GM19023 (cell line): Measurements from ENCODE around the gene SHOX.
"Not testable (repeated sequence)": the region's sequence is repeated elsewhere in the genome, so short reads cannot be mapped to it uniquely, and the experiment has no call there.

Experiments used
- ATAC-seq: cut with Tn5 transposase; IDR thresholded peaks from one replicate; pipeline ENCODE4 v1.9.1; 2021; ENCODE audit warnings: mild to moderate bottlenecking, moderate library complexity; ENCODE audit not compliant: unreplicated experiment

Gene SHOX

DNA sequence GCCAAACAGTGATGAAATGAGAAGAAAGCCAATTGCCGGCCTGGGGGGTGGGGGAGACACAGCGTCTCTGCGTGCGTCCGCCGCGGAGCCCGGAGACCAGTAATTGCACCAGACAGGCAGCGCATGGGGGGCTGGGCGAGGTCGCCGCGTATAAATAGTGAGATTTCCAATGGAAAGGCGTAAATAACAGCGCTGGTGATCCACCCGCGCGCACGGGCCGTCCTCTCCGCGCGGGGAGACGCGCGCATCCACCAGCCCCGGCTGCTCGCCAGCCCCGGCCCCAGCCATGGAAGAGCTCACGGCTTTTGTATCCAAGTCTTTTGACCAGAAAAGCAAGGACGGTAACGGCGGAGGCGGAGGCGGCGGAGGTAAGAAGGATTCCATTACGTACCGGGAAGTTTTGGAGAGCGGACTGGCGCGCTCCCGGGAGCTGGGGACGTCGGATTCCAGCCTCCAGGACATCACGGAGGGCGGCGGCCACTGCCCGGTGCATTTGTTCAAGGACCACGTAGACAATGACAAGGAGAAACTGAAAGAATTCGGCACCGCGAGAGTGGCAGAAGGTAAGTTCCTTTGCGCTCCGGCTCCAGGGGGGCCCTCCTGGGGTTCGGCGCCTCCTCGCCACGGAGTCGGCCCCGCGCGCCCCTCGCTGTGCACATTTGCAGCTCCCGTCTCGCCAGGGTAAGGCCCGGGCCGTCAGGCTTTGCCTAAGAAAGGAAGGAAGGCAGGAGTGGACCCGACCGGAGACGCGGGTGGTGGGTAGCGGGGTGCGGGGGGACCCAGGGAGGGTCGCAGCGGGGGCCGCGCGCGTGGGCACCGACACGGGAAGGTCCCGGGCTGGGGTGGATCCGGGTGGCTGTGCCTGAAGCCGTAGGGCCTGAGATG lies at the start of gene SHOX:
Gene SHOX, plus strand, starts transcription at position 180 of the 885 bp plus-strand sequence. Its CDS starts 107 bp downstream, at position 287.
- no peak for ATAC-seq

DNA sequence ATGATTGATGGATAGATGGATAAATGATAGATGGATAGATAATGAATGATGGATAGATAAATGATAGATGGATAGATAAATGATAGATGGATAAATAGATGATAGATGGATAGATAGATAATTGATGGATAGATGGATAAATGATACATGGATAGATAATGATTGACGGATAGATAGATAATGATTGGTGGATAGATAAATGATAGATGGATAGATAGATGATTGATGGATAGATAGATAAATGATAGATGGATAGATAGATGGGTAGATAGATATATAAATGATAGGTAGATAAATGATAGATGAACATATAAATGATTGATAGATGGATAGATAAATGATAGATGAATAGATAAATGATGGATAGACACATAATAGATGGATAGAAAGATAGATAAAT lies 49.5 kb upstream of the SHOX start:
- no peak for ATAC-seq

- ATAC-seq, result no peak
Measured at GRCh38 chrX:581720-582298, 48.8 kb upstream of the SHOX start.

DNA sequence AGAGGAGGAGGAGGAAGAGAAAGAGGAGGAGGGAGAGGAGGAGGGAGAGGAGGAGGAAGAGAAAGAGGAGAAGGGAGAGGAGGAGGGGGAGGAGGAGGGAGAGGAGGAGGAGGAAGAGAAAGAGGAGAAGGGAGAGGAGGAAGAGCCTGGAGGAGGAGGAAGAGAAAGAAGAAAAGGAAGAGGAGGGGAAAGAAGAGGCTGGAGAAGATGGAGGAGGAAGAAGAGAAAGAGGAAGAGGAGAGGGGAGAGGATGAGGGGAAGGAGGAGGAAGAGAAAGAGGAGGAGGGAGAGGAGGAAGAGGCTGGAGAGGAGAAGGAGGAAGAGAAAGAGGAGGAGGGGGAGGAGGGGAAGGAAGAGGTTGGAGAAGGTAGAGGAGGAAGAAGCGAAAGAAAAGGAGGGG lies 46.0 kb upstream of the SHOX start:
- no peak for ATAC-seq

- ATAC-seq, result no peak
Measured at GRCh38 chrX:585115-585808, 45.3 kb upstream of the SHOX start.

GRCh38 chrX:586351-586750 lies 44.2 kb upstream of the SHOX start:
- ATAC-seq, result no peak

DNA sequence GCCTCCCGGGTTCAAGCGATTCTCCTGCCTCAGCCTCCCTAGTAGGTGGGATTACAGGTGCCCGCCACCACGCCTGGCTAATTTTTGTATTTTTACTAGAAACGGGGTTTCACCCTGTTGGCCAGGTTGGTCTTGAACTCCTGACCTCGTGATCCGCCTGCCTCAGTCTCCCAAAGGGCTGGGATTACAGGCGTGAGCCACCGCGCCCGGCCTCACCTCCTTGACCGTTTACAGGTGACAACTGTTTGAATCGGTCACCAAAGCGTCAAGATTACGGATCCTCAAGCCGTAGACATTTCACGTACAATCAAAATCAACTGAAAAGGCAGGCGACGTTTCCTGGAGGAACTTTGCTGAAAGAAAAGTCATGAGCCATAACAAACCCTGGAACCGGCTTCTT lies 41.3 kb upstream of the SHOX start:
- ATAC-seq, result not testable (repeated sequence)

GRCh38 chrX:590693-591404 lies 39.7 kb upstream of the SHOX start:
- no peak for ATAC-seq

GRCh38 chrX:599837-600715 lies 30.5 kb upstream of the SHOX start:
- no peak for ATAC-seq

- not testable (repeated sequence) for ATAC-seq
Measured at GRCh38 chrX:603029-603428, 27.6 kb upstream of the SHOX start.

DNA sequence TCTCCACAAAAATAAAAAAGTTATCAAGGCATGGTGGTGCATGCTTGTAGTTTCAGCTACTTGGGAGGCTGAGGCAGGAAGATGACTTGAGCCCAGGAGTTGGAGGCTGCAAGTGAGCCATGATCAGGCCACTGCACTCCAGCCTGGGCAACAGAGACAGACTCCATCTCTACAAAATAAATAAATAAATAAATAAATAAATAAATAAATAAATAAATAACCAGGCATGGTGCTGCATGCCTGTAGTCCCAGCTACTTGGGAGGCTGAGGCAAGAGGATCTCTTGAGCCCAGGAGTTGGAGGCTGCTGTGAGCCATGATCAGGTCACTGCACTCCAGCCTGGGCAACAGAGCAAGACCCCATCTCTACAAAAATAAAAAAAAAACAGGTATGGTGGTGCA lies 26.0 kb upstream of the SHOX start:
- ATAC-seq, result not testable (repeated sequence)

GRCh38 chrX:608088-608487 lies 22.5 kb upstream of the SHOX start:
- ATAC-seq, result not testable (repeated sequence)

GRCh38 chrX:614136-614535 lies 16.5 kb upstream of the SHOX start:
- ATAC-seq, result no peak

DNA sequence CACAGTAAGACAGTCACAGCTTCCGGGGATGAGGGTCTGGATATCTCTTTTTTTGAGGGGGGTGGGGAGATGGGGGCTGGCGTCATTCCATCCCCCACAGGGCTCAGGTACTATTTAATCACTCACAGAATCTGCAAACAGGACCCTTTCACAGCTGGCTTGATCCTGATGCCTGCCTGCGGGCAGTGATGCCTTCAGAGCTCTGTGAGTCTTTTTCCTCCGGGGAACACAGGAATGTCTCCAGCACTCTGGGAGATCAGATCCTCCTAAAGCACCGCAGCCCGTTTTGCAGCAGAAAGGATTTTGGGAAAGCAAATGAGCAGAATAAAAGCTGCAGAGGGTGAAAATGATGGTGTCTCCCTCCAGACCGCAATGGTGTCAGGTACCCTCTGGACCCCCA lies 13.2 kb upstream of the SHOX start:
- no peak for ATAC-seq

- no peak for ATAC-seq
Measured at GRCh38 chrX:617891-618290, 12.7 kb upstream of the SHOX start.

DNA sequence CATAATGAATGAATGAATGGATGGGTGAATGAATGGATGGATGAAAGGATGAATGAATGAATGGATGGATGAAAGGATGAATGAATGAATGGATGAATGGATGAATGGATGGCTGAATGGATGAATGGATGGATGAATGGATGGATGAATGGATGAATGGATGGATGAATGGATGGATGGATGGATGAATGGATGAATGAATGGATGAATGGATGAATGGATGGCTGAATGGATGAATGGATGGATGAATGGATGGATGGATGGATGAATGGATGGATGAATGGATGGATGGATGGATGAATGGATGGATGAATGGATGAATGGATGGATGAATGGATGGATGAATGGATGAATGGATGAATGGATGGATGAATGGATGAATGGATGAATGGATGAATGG lies 12.3 kb upstream of the SHOX start:
- not testable (repeated sequence) for ATAC-seq

DNA sequence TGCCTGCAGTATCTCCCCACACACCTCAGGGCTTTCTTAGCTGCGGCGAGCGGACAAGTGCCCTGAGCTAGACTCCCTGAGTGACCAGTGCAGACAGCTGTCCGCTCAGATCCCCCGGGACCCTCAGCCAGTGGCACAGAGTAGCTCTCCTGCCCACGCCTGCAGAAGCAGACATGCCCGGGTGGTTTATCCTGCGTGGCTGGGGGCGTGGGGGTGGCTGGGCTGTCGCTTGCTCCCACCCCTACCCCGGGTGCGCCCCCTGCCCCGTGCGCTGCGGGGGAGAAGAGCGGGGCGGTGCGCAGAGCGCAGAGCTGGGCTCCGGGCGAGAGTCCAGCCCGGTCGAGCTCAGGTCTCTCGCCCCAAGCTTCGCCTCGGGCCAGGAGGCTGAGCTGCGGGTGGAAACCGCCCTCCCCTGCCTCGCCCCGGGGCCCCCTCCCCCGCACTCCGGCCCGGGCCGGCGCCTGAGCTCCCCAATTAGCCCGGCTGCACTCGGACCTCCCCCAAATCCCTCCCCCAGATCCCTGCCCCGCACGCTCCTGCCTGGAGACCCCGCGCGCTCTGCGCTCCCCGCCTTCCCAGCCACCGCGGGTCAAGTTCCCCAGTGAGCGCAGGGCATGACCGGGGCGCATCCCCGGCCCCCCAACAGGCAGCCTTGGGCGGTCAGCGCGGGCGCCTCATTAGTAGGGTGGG lies 11.7 kb upstream of the SHOX start:
- no peak for ATAC-seq

DNA sequence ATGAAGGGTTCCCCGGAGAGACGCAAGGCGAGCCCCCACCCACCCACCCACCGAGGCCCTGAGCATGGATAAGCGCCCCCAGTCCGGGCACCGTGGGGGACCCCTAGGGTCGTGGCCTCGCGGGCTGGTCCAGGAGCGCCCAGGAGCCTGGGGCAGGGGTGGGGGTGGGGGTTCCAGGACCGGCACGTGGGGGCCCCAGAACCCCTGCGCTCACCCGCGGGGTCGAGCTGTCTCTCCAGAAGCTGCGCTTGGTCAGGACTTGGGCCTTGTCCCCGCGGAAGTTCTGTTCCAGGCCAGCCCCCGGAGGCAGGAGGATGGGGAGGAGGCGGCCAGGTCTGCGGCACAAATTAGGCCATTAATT lies 11.2 kb upstream of the SHOX start:
- no peak for ATAC-seq

DNA sequence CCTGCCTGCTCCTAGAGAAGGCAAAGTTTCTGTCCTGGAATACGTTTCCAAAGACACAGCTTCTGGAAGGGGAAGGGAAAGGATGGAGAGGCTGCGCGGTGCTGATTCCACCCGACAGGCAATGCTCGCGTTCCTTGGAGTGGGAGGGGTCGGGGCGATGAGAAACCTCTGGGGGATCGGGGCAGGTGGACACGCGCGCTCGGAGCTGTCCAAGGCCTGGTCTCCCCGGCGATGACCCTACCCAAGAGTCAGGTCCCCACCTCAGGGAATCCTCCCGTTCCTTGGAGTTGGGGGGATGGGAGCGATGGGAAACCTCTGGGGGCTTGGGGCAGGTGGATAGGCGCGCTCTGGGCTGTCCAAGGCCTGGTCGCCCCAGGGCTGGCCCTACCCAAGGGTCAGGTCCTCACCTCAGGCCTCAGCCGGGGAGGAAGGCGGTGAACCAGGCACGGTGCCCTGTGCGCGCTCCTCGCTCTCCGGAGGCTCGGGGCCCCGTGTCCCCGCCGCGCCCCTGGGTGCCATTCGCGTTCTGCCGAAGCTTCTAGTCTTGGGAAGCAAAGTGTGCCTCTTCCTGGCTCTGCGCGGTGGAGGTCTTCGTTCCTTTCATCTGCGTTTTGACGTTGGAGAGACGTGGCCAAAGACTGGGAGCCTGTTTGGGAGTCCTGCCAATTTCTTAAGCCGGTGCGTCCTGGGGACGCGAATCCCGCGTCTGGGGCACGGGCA lies 10.6 kb upstream of the SHOX start:
- ATAC-seq, result no peak
